ENCODE data around the gene ACSF3. TPM values are rescaled to one million over a fixed set of nuclear protein-coding genes. Genes with fewer than 3 reads are reported as not detected.

Gene ACSF3
- total RNA-seq, 1 experiment from 2014 or later: 33.5 TPM

DNA sequence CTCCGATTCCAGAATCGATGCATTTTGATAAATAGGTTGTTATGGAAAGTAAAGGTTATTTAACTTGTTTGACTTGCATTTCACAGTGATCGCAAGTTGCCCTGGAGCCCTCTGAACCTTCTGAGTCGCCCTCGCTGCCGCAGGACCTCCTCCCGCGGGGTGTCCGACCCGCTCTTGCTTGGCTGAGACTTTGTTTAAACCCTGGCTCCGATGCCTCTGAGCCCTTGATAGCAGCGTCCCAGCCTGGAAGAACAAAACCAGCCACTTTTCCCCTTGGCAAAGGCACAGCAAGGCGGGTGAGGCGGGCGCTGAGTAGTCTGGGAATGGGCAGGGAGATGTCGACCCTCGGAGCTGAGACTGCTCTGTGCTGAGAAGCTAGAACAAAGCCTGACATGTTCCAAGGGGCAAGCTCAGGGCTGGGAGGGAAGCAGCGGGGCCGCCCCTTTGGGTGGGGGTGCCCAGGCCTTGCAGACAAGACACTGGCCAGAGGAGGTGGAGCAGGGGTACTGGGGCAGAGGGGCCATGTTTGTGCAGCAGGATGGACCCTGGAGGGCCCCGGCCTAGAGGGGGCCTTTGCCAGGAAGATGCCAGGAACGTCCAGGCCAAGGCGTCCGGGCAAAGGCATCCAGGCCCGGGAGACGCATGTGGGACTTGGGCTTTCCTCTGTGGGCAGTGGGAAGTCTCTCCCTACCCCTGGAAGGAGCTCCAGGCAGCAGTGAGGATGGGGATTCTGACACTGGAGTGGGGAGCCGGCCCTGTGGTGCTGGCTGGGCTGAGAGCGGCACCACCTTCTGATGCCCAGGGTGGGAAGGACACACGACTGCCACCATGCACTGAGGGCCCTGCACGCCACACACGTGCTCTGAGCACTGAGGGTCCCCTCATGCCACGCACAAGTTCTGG, 47.6 kb downstream of the ACSF3 start:
- POLR2A ChIA-PET (ENCODE audit: unreplicated experiment): no interaction called here
- H3K27ac ChIP-seq (ENCODE audit: low read length): no peak overlapping the region

DNA sequence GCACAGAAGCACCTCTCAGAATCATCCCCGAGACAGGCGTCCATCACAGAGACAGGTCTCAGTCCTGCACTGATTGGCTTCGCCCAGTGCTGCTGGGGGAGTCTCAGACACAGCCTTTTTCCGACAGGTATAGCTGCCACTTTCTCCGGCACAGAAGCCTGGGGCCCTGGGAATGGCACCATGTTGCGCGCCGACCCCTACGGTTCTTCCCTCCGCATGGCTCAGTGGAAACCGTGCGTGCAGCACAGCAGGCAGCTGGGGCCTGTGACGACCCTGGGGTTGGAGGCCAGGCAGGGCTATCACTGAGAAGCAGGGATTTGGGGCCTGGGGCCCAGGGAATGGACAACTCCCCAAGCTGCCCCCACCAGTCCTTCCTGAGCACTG, 48.2 kb downstream of the ACSF3 start:
- H3F3A ChIP-seq (ENCODE audit: low read length, unreplicated experiment): no peaks in the 10 kb centered on the region
- no peak overlapping the region for H3K4me2 ChIP-seq (ENCODE audit: low read length)
- H2AFZ ChIP-seq (ENCODE audit: low read length): no peak overlapping the region
- no peaks in the 10 kb centered on the region for H3K36me3 ChIP-seq (ENCODE audit: low read depth, low read length)
- no peaks in the 10 kb centered on the region for H3K27me3 ChIP-seq (ENCODE audit: low read length)
- ATAC-seq (no peak), DNase-seq (no peak)
- ChIA-PET CTCF (no interaction called here), POLR2A (ENCODE audit: unreplicated experiment) (no interaction called here)
- H3K4me3 ChIP-seq (ENCODE audit: low read length): no peak overlapping the region
- BruUV-seq (replicated peaks): no TSS peak
- TF ChIP-seq, protein P1, sequence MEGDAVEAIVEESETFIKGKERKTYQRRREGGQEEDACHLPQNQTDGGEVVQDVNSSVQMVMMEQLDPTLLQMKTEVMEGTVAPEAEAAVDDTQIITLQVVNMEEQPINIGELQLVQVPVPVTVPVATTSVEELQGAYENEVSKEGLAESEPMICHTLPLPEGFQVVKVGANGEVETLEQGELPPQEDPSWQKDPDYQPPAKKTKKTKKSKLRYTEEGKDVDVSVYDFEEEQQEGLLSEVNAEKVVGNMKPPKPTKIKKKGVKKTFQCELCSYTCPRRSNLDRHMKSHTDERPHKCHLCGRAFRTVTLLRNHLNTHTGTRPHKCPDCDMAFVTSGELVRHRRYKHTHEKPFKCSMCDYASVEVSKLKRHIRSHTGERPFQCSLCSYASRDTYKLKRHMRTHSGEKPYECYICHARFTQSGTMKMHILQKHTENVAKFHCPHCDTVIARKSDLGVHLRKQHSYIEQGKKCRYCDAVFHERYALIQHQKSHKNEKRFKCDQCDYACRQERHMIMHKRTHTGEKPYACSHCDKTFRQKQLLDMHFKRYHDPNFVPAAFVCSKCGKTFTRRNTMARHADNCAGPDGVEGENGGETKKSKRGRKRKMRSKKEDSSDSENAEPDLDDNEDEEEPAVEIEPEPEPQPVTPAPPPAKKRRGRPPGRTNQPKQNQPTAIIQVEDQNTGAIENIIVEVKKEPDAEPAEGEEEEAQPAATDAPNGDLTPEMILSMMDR (conservative IDR thresholded peaks at IDR 0.05; ENCODE audit: low read depth, low read length): no peak
- TF ChIP-seq EZH2phosphoT487 (IDR thresholded peaks at IDR 0.05; ENCODE audit: borderline replicate concordance, low read length) (no peak), EZH2 (IDR thresholded peaks at IDR 0.05; ENCODE audit: low read length, unreplicated experiment) (no peak)
- no peaks in the 10 kb centered on the region for H3K9me2 ChIP-seq (replicated peaks; ENCODE audit: low read length)
- no peaks in the 10 kb centered on the region for H3K79me2 ChIP-seq (ENCODE audit: low read length)
- H3K9me3 ChIP-seq (ENCODE audit: low read length): no peaks in the 10 kb centered on the region
- no peaks in the 10 kb centered on the region for H4K20me1 ChIP-seq (ENCODE audit: low read length)
- intact Hi-C loops (cut with micrococcal nuclease): no loop called here
- H3K27ac ChIP-seq (ENCODE audit: low read length): no peak overlapping the region
- no peak overlapping the region for H3K9ac ChIP-seq (ENCODE audit: low read length)
- no peaks in the 10 kb centered on the region for H3K4me1 ChIP-seq (ENCODE audit: insufficient read depth, low read length)

More for the DNA sequence above, 47.6 kb downstream of the ACSF3 start:
- DNase-seq (no peak), ATAC-seq (no peak)
- CTCF ChIA-PET: no interaction called here
- intact Hi-C loops (cut with micrococcal nuclease): no loop called here
- no peak overlapping the region for H3K4me2 ChIP-seq (ENCODE audit: low read length)
- H3K4me3 ChIP-seq (ENCODE audit: low read length): no peak overlapping the region
- TF ChIP-seq EZH2 (IDR thresholded peaks at IDR 0.05; ENCODE audit: low read length, unreplicated experiment) (no peak), EZH2phosphoT487 (IDR thresholded peaks at IDR 0.05; ENCODE audit: borderline replicate concordance, low read length) (no peak)
- TF ChIP-seq, protein P1 (conservative IDR thresholded peaks at IDR 0.05; ENCODE audit: low read depth, low read length): no peak
- H3K9ac ChIP-seq (ENCODE audit: low read length): no peak overlapping the region
- no TSS peak for BruUV-seq (replicated peaks)
- H3F3A ChIP-seq (ENCODE audit: low read length, unreplicated experiment): no peaks in the 10 kb centered on the region
- no peaks in the 10 kb centered on the region for H4K20me1 ChIP-seq (ENCODE audit: low read length)
- no peaks in the 10 kb centered on the region for H3K36me3 ChIP-seq (ENCODE audit: low read depth, low read length)
- H3K4me1 ChIP-seq (ENCODE audit: insufficient read depth, low read length): no peaks in the 10 kb centered on the region
- H3K27me3 ChIP-seq (ENCODE audit: low read length): no peaks in the 10 kb centered on the region
- no peaks in the 10 kb centered on the region for H3K9me3 ChIP-seq (ENCODE audit: low read length)
- no peaks in the 10 kb centered on the region for H3K79me2 ChIP-seq (ENCODE audit: low read length)
- H3K9me2 ChIP-seq (replicated peaks; ENCODE audit: low read length): no peaks in the 10 kb centered on the region
- no peak overlapping the region for H2AFZ ChIP-seq (ENCODE audit: low read length)
